Measurements from ENCODE around the gene TAS1R1.

DNA sequence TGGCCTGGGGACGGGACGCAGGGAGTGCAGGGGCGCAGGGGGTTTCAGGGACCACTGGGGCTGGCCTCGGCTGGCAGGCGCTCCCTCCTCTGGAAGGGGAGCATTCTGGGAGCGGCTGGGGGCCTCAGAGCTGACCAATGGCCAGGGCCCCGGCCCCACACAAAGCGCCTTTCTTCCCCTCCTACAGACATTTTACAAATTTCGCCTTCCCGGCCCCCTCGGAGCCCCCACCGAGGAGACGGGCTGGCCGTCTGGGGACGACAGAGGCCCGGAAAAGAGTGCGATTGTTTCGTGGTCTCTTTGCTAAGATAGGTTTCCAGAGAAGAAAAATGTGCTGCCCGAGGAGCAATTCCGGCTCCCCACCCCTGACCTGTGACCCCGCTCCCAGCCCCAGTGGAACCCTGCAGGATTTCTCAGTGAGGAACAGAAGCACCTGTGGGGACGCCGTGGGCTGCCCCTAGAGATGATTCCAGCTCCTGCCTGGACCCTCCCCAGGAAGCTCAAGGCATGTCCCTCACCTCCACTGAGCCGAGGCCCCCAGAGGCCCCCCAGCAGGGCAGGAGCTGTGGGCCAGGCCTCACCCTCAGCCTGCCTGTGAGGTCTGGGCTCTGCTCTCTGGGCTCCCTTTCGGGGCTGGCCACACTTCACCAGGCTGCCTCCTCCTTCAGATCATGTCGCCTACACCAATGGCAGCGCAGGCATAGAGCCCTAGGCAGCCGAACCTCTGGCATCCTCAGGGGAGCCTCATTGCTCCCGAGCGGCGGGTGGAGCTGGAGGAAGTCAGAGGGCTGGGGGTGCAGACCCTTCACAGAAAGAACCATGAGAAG is 48.7 kb upstream of the TAS1R1 start:
- no peak for TF ChIP-seq ZNF384 (IDR thresholded peaks at IDR 0.05; ENCODE audit: low read depth, low read length)
- TF ChIP-seq, protein P1, sequence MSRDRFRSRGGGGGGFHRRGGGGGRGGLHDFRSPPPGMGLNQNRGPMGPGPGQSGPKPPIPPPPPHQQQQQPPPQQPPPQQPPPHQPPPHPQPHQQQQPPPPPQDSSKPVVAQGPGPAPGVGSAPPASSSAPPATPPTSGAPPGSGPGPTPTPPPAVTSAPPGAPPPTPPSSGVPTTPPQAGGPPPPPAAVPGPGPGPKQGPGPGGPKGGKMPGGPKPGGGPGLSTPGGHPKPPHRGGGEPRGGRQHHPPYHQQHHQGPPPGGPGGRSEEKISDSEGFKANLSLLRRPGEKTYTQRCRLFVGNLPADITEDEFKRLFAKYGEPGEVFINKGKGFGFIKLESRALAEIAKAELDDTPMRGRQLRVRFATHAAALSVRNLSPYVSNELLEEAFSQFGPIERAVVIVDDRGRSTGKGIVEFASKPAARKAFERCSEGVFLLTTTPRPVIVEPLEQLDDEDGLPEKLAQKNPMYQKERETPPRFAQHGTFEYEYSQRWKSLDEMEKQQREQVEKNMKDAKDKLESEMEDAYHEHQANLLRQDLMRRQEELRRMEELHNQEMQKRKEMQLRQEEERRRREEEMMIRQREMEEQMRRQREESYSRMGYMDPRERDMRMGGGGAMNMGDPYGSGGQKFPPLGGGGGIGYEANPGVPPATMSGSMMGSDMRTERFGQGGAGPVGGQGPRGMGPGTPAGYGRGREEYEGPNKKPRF (IDR thresholded peaks at IDR 0.05; ENCODE audit: low read depth, low read length), result no peak
- no peak for TF ChIP-seq BRCA1 (IDR thresholded peaks at IDR 0.05)
- TF ChIP-seq BRCA1 (CRISPR knock-in tag; IDR thresholded peaks at IDR 0.05), result no peak
- no peak for TF ChIP-seq TRIM24 (IDR thresholded peaks at IDR 0.05)
- no peak for TF ChIP-seq POLR2AphosphoS5 (IDR thresholded peaks at IDR 0.05; ENCODE audit: control insufficient read depth, insufficient read depth, low read depth, low read length)
- TF ChIP-seq, protein P2, sequence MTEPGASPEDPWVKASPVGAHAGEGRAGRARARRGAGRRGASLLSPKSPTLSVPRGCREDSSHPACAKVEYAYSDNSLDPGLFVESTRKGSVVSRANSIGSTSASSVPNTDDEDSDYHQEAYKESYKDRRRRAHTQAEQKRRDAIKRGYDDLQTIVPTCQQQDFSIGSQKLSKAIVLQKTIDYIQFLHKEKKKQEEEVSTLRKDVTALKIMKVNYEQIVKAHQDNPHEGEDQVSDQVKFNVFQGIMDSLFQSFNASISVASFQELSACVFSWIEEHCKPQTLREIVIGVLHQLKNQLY (CRISPR knock-in tag; conservative IDR thresholded peaks at IDR 0.05), result no peak
- no peak for TF ChIP-seq NCOA1 (IDR thresholded peaks at IDR 0.05; ENCODE audit: low read depth)
- TF ChIP-seq ZNF57 (CRISPR knock-in tag; IDR thresholded peaks at IDR 0.05), result no peak
- TF ChIP-seq, protein P3, sequence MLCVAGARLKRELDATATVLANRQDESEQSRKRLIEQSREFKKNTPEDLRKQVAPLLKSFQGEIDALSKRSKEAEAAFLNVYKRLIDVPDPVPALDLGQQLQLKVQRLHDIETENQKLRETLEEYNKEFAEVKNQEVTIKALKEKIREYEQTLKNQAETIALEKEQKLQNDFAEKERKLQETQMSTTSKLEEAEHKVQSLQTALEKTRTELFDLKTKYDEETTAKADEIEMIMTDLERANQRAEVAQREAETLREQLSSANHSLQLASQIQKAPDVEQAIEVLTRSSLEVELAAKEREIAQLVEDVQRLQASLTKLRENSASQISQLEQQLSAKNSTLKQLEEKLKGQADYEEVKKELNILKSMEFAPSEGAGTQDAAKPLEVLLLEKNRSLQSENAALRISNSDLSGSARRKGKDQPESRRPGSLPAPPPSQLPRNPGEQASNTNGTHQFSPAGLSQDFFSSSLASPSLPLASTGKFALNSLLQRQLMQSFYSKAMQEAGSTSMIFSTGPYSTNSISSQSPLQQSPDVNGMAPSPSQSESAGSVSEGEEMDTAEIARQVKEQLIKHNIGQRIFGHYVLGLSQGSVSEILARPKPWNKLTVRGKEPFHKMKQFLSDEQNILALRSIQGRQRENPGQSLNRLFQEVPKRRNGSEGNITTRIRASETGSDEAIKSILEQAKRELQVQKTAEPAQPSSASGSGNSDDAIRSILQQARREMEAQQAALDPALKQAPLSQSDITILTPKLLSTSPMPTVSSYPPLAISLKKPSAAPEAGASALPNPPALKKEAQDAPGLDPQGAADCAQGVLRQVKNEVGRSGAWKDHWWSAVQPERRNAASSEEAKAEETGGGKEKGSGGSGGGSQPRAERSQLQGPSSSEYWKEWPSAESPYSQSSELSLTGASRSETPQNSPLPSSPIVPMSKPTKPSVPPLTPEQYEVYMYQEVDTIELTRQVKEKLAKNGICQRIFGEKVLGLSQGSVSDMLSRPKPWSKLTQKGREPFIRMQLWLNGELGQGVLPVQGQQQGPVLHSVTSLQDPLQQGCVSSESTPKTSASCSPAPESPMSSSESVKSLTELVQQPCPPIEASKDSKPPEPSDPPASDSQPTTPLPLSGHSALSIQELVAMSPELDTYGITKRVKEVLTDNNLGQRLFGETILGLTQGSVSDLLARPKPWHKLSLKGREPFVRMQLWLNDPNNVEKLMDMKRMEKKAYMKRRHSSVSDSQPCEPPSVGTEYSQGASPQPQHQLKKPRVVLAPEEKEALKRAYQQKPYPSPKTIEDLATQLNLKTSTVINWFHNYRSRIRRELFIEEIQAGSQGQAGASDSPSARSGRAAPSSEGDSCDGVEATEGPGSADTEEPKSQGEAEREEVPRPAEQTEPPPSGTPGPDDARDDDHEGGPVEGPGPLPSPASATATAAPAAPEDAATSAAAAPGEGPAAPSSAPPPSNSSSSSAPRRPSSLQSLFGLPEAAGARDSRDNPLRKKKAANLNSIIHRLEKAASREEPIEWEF (CRISPR knock-in tag; IDR thresholded peaks at IDR 0.05), result no peak
